Muscle of leg (tissue), 11 donors: Measurements from ENCODE around the gene RFX8. TPM values are rescaled to one million over a fixed set of nuclear protein-coding genes. Genes with fewer than 3 reads are reported as not detected.

Experiments
- DNase-seq: peaks from one replicate; pipeline ENCODE4 v3.0.0; 2013
- H3K27ac ChIP-seq: one replicate; pipeline ENCODE4 v1.5.1; 2013; ENCODE audit warnings: mild to moderate bottlenecking, low read length, control low read depth
- H3K27me3 ChIP-seq: one replicate; pipeline ENCODE4 v1.6.1; 2013; ENCODE audit warnings: low read length; ENCODE audit not compliant: control insufficient read depth, insufficient read depth
- H3K36me3 ChIP-seq: one replicate; pipeline ENCODE4 v1.6.1; 2013; ENCODE audit warnings: low read length; ENCODE audit not compliant: control insufficient read depth, insufficient read depth
- H3K4me1 ChIP-seq: one replicate; pipeline ENCODE4 v1.6.1; 2013; ENCODE audit warnings: low read length; ENCODE audit not compliant: control insufficient read depth, insufficient read depth
- H3K4me3 ChIP-seq: one replicate; pipeline ENCODE4 v1.5.1; 2013; ENCODE audit warnings: low read length, control low read depth
- H3K9me3 ChIP-seq: replicated peaks from 2 replicates; pipeline ENCODE4 v1.6.1; 2013; ENCODE audit warnings: low read depth, low read length; ENCODE audit not compliant: control insufficient read depth
- WGBS: methylation state at CpG from one replicate; pipeline ENCODE4 v1.1.5; 2013; ENCODE audit warnings: missing lambda C conversion rate; ENCODE audit not compliant: insufficient coverage; 5-methylcytosine and 5-hydroxymethylcytosine counted together
- polyA plus RNA-seq, 8 donors: library from polyadenylated mRNA; unstranded; fragments of 120-200 nt; gene quantifications; one replicate each; pipeline versions ENCODE4 v1.2.1 to v1.2.3, GENCODE V29; 2013; ENCODE audit warnings: inconsistent platforms in 1 of 8, low replicate concordance in 1 of 8; ENCODE audit not compliant: insufficient read length in 8 of 8, insufficient read depth in 1 of 8
- total RNA-seq: library from RNA; stranded (reverse); fragments of 120-200 nt; gene quantifications from one replicate; pipeline ENCODE4 v1.2.4, GENCODE V29; 2013

Gene RFX8
- total and polyA plus RNA-seq, 9 donors = 1.8 to 3.1 (median 2.2) TPM

- Histone ChIP-seq H3K27me3 (no peaks in the 10 kb centered on the region), H3K36me3 (no peaks in the 10 kb centered on the region), H3K4me3 (no peak overlapping the region), H3K4me1 (peaks cover 26% of the 10 kb centered on the region), H3K27ac (no peak overlapping the region), H3K9me3 (no peaks in the 10 kb centered on the region)
- no CpG with 5 or more reads among the region's 4 CpGs for WGBS
- no peak for DNase-seq
Observed at GRCh38 chr2:101431486-101431885, 43.4 kb downstream of the RFX8 start.

GRCh38 chr2:101430156-101430555, 44.8 kb downstream of the RFX8 start:
- Histone ChIP-seq H3K27ac (no peak overlapping the region), H3K4me3 (no peak overlapping the region), H3K36me3 (no peaks in the 10 kb centered on the region), H3K27me3 (no peaks in the 10 kb centered on the region), H3K4me1 (peaks cover 16% of the 10 kb centered on the region), H3K9me3 (no peaks in the 10 kb centered on the region)
- no peak for DNase-seq
- WGBS = 100% methylated on average over 1 of the region's 2 CpGs

- 98% methylated on average over 4 of the region's 6 CpGs for WGBS
Observed at GRCh38 chr2:101429453-101429852, 45.5 kb downstream of the RFX8 start.

GRCh38 chr2:101428422-101429176, 46.3 kb downstream of the RFX8 start:
- peak; percentile 15 for DNase-seq
- H3K4me3 ChIP-seq = no peak overlapping the region

More at GRCh38 chr2:101429453-101429852, 45.5 kb downstream of the RFX8 start:
- Histone ChIP-seq H3K4me1 (peaks cover 10% of the 10 kb centered on the region), H3K27ac (no peak overlapping the region), H3K36me3 (no peaks in the 10 kb centered on the region), H3K4me3 (no peak overlapping the region), H3K27me3 (no peaks in the 10 kb centered on the region), H3K9me3 (no peaks in the 10 kb centered on the region)
- DNase-seq = no peak

GRCh38 chr2:101427743-101428142, 47.2 kb downstream of the RFX8 start:
- no peak for DNase-seq
- Histone ChIP-seq H3K27ac (peak overlapping the region; percentile 40), H3K9me3 (no peaks in the 10 kb centered on the region), H3K36me3 (no peaks in the 10 kb centered on the region), H3K4me3 (no peak overlapping the region), H3K27me3 (no peaks in the 10 kb centered on the region), H3K4me1 (peaks cover 6% of the 10 kb centered on the region)
- 86% methylated on average over 8 of the region's 13 CpGs for WGBS

More at GRCh38 chr2:101428422-101429176, 46.3 kb downstream of the RFX8 start:
- no peaks in the 10 kb centered on the region for H3K9me3 ChIP-seq
- 48% methylated on average over 4 of the region's 10 CpGs for WGBS
- H3K27ac ChIP-seq = peak overlapping the region; percentile 40
- H3K36me3 ChIP-seq = no peaks in the 10 kb centered on the region
- H3K27me3 ChIP-seq = no peaks in the 10 kb centered on the region
- peaks cover 10% of the 10 kb centered on the region for H3K4me1 ChIP-seq

- 80% methylated on average over 6 of the region's 7 CpGs for WGBS
Observed at GRCh38 chr2:101427240-101427639, 47.7 kb downstream of the RFX8 start.

GRCh38 chr2:101426822-101427221, 48.1 kb downstream of the RFX8 start:
- WGBS = 93% methylated on average over 6 of the region's 7 CpGs
- DNase-seq = no peak
- no peaks in the 10 kb centered on the region for H3K27me3 ChIP-seq

More at GRCh38 chr2:101427240-101427639, 47.7 kb downstream of the RFX8 start:
- no peaks in the 10 kb centered on the region for H3K9me3 ChIP-seq
- no peak for DNase-seq
- no peak overlapping the region for H3K4me3 ChIP-seq
- H3K27me3 ChIP-seq = no peaks in the 10 kb centered on the region
- H3K4me1 ChIP-seq = peaks cover 6% of the 10 kb centered on the region
- H3K27ac ChIP-seq = no peak overlapping the region
- H3K36me3 ChIP-seq = no peaks in the 10 kb centered on the region

GRCh38 chr2:101420623-101421022, 54.3 kb downstream of the RFX8 start:
- Histone ChIP-seq H3K27me3 (peaks cover under 1% of the 10 kb centered on the region), H3K27ac (no peak overlapping the region), H3K4me1 (peaks cover 12% of the 10 kb centered on the region), H3K36me3 (no peaks in the 10 kb centered on the region), H3K9me3 (no peaks in the 10 kb centered on the region), H3K4me3 (no peak overlapping the region)
- 78% methylated on average over 2 of the region's 4 CpGs for WGBS
- no peak for DNase-seq

More at GRCh38 chr2:101426822-101427221, 48.1 kb downstream of the RFX8 start:
- H3K27ac ChIP-seq = no peak overlapping the region
- peaks cover 6% of the 10 kb centered on the region for H3K4me1 ChIP-seq
- no peaks in the 10 kb centered on the region for H3K36me3 ChIP-seq
- no peak overlapping the region for H3K4me3 ChIP-seq
- no peaks in the 10 kb centered on the region for H3K9me3 ChIP-seq

- Histone ChIP-seq H3K27me3 (peaks cover 4% of the 10 kb centered on the region), H3K9me3 (peaks cover 4% of the 10 kb centered on the region), H3K36me3 (no peaks in the 10 kb centered on the region), H3K4me1 (peaks cover 12% of the 10 kb centered on the region), H3K27ac (no peak overlapping the region), H3K4me3 (no peak overlapping the region)
- DNase-seq = peak; percentile 88
- WGBS = 92% methylated on average over 8 of the region's 10 CpGs
Observed at GRCh38 chr2:101419096-101419663, 55.7 kb downstream of the RFX8 start.

- WGBS = 20% methylated on average over 8 of the region's 12 CpGs
- Histone ChIP-seq H3K27ac (no peak overlapping the region), H3K9me3 (peaks cover 4% of the 10 kb centered on the region), H3K4me1 (peaks cover 12% of the 10 kb centered on the region), H3K27me3 (peaks cover 4% of the 10 kb centered on the region), H3K36me3 (no peaks in the 10 kb centered on the region), H3K4me3 (no peak overlapping the region)
- peak; percentile 83 for DNase-seq
Observed at GRCh38 chr2:101418460-101419095, 56.3 kb downstream of the RFX8 start.
